ENCODE data around the gene RAG1.
A peak's percentile ranks its signal among the peaks of the same experiment; 100 is the strongest.

RAG1 gene

DNA sequence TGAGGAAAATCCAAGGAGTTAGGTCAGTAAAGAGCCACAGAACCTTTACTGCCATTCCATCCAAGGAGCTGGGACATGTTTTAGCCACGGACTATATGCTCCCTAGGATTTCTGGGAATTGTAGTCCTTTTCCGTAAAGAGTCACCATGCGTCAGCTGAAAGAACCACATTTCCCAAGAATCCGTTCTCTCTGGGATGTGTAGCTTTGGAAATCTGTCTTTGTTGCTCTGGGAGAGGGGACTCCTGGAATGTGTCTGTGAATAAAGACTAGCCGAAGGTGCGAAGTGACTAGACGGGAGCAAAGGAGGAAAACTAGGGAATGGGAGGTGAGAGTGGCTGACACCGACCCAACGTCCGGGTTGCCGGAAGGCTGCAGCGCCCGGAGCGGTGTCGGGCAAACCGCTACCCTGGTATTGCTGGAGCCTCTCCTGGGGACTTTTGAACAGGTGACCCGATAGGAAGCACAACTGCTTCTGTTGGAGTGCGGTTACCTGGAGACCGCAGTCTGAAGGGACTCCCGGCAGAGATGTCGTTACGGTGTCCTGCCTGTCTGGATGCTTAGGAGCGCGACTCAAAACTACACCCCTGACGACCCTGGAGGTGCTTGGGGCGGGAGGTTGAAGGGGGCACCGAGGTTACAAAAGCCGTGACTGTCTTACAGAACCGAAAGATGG, 26.6 kb downstream of the RAG1 start, which contains the start of gene IFTAP:
Gene IFTAP, plus strand, starts transcription at position 187 of the 674 bp plus-strand sequence. CDS start 15,602 bp downstream, outside the sequence.
- Histone ChIP-seq H3K27me3 (ENCODE audit: control insufficient read depth, insufficient read depth, low read length) (peaks cover 10% of the 10 kb centered on the region), H3K4me3 (ENCODE audit: low read depth, low read length) (peak within 1 kb of the TSS; percentile 75), H3K9me3 (ENCODE audit: control insufficient read depth, insufficient read depth, low read length) (no peaks in the 10 kb centered on the region), H3K4me1 (ENCODE audit: control insufficient read depth, insufficient read depth, low read length) (no peaks in the 10 kb centered on the region), H3K36me3 (ENCODE audit: control insufficient read depth, insufficient read depth, low read length) (no peaks in the 10 kb centered on the region), H3K9ac (ENCODE audit: low read depth, low read length) (no peak within 1 kb of the TSS)

- H3K9ac ChIP-seq (ENCODE audit: low read depth, low read length), result no peak overlapping the region
- H3K4me1 ChIP-seq (ENCODE audit: control insufficient read depth, insufficient read depth, low read length), result no peaks in the 10 kb centered on the region
- H3K27me3 ChIP-seq (ENCODE audit: control insufficient read depth, insufficient read depth, low read length), result no peaks in the 10 kb centered on the region
- H3K4me3 ChIP-seq (ENCODE audit: low read depth, low read length), result no peak overlapping the region
- H3K36me3 ChIP-seq (ENCODE audit: control insufficient read depth, insufficient read depth, low read length), result no peaks in the 10 kb centered on the region
- H3K9me3 ChIP-seq (ENCODE audit: control insufficient read depth, insufficient read depth, low read length), result no peaks in the 10 kb centered on the region
These were observed 29.1 kb downstream of the RAG1 start for GRCh38 chr11:36596880-36597279.

- no peaks in the 10 kb centered on the region for H3K4me1 ChIP-seq (ENCODE audit: control insufficient read depth, insufficient read depth, low read length)
- H3K9ac ChIP-seq (ENCODE audit: low read depth, low read length), result no peak within 1 kb of the TSS
- H3K9me3 ChIP-seq (ENCODE audit: control insufficient read depth, insufficient read depth, low read length), result no peaks in the 10 kb centered on the region
- no peaks in the 10 kb centered on the region for H3K27me3 ChIP-seq (ENCODE audit: control insufficient read depth, insufficient read depth, low read length)
- no peaks in the 10 kb centered on the region for H3K36me3 ChIP-seq (ENCODE audit: control insufficient read depth, insufficient read depth, low read length)
- no peak within 1 kb of the TSS for H3K4me3 ChIP-seq (ENCODE audit: low read depth, low read length)
These were observed 30.2 kb downstream of the RAG1 start, which contains the start of gene RAG2 for GRCh38 chr11:36598051-36598450. TSS of gene RAG2 (minus strand) at chr11:36598236. CDS start at chr11:36594168, 4,068 bp downstream.

- H3K4me1 ChIP-seq (ENCODE audit: control insufficient read depth, insufficient read depth, low read length), result no peaks in the 10 kb centered on the region
- H3K36me3 ChIP-seq (ENCODE audit: control insufficient read depth, insufficient read depth, low read length), result no peaks in the 10 kb centered on the region
- H3K9ac ChIP-seq (ENCODE audit: low read depth, low read length), result no peak overlapping the region
- H3K27me3 ChIP-seq (ENCODE audit: control insufficient read depth, insufficient read depth, low read length), result no peaks in the 10 kb centered on the region
- no peaks in the 10 kb centered on the region for H3K9me3 ChIP-seq (ENCODE audit: control insufficient read depth, insufficient read depth, low read length)
- no peak overlapping the region for H3K4me3 ChIP-seq (ENCODE audit: low read depth, low read length)
These were observed 32.4 kb downstream of the RAG1 start for GRCh38 chr11:36600180-36600579.

DNA sequence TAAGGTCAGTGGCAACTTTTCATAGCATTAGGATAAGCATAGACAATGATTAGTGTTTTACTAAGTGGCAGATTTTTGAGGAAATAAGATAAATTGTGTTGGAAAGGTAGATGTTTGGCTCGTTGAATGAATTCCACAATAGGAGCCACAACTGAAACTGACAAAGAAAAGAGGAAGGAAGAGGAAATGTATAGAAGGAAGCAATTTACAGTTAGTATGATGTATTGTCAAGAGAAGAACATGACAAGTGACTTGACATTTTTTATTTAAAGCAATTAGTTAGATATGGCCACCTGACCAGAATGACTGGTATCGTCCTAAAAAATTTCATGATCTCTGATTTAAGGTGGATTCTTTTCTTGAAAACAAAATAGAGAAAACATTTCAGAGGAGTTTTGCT, 33.3 kb downstream of the RAG1 start:
- no peaks in the 10 kb centered on the region for H3K36me3 ChIP-seq (ENCODE audit: control insufficient read depth, insufficient read depth, low read length)
- no peak overlapping the region for H3K9ac ChIP-seq (ENCODE audit: low read depth, low read length)
- no peaks in the 10 kb centered on the region for H3K9me3 ChIP-seq (ENCODE audit: control insufficient read depth, insufficient read depth, low read length)
- H3K4me3 ChIP-seq (ENCODE audit: low read depth, low read length), result no peak overlapping the region
- H3K27me3 ChIP-seq (ENCODE audit: control insufficient read depth, insufficient read depth, low read length), result no peaks in the 10 kb centered on the region
- H3K4me1 ChIP-seq (ENCODE audit: control insufficient read depth, insufficient read depth, low read length), result no peaks in the 10 kb centered on the region

DNA sequence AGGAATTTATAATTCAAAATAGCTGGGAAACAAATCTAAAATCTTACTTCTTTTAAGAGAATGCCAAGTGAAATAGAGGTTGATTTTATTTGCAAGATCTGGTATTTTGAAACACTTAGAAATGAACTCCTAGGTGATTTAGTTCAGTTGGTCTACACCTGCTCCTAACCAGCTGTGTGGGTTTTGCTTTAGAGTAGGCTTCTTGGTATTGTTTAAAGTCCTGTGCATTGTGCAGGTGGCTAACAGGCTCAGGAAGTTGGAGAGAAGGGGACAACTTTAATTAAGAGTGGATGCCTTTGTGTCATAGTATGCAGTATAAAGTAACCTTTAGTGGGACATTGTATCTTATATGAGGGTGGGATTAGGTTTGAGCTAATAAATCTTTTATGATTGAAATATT, 34.3 kb downstream of the RAG1 start:
- H3K36me3 ChIP-seq (ENCODE audit: control insufficient read depth, insufficient read depth, low read length), result no peaks in the 10 kb centered on the region
- H3K4me1 ChIP-seq (ENCODE audit: control insufficient read depth, insufficient read depth, low read length), result no peaks in the 10 kb centered on the region
- no peaks in the 10 kb centered on the region for H3K9me3 ChIP-seq (ENCODE audit: control insufficient read depth, insufficient read depth, low read length)
- H3K9ac ChIP-seq (ENCODE audit: low read depth, low read length), result no peak overlapping the region
- H3K27me3 ChIP-seq (ENCODE audit: control insufficient read depth, insufficient read depth, low read length), result no peaks in the 10 kb centered on the region
- no peak overlapping the region for H3K4me3 ChIP-seq (ENCODE audit: low read depth, low read length)

GRCh38 chr11:36605221-36606216, 37.7 kb downstream of the RAG1 start:
- H3K9me3 ChIP-seq (ENCODE audit: control insufficient read depth, insufficient read depth, low read length), result no peaks in the 10 kb centered on the region
- H3K4me1 ChIP-seq (ENCODE audit: control insufficient read depth, insufficient read depth, low read length), result no peaks in the 10 kb centered on the region
- no peaks in the 10 kb centered on the region for H3K36me3 ChIP-seq (ENCODE audit: control insufficient read depth, insufficient read depth, low read length)
- no peak overlapping the region for H3K9ac ChIP-seq (ENCODE audit: low read depth, low read length)
- H3K4me3 ChIP-seq (ENCODE audit: low read depth, low read length), result no peak overlapping the region
- no peaks in the 10 kb centered on the region for H3K27me3 ChIP-seq (ENCODE audit: control insufficient read depth, insufficient read depth, low read length)

GRCh38 chr11:36608491-36609199, 40.8 kb downstream of the RAG1 start:
- Histone ChIP-seq H3K36me3 (ENCODE audit: control insufficient read depth, insufficient read depth, low read length) (no peaks in the 10 kb centered on the region), H3K4me1 (ENCODE audit: control insufficient read depth, insufficient read depth, low read length) (no peaks in the 10 kb centered on the region), H3K27me3 (ENCODE audit: control insufficient read depth, insufficient read depth, low read length) (no peaks in the 10 kb centered on the region), H3K4me3 (ENCODE audit: low read depth, low read length) (no peak overlapping the region), H3K9me3 (ENCODE audit: control insufficient read depth, insufficient read depth, low read length) (no peaks in the 10 kb centered on the region), H3K9ac (ENCODE audit: low read depth, low read length) (no peak overlapping the region)

DNA sequence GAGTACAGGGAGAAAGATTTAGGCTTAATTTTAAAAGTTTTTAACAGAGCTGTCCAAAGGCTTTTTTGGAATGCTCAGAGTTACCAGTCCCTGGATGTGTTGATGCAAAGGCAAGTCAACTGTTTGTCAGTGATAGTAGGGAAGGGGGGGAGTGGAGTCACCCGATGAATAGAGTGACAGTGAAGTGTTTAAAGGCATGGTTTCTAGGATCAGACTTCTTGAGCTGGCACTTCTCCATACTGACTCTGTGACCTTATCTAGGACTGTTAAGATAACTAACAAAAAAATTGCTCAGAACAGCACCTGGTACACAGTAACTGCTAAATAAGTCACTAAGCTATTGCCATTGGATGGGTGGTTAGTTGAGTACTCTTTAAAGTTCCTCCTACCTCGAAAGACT, 41.6 kb downstream of the RAG1 start:
- Histone ChIP-seq H3K9me3 (ENCODE audit: control insufficient read depth, insufficient read depth, low read length) (no peaks in the 10 kb centered on the region), H3K27me3 (ENCODE audit: control insufficient read depth, insufficient read depth, low read length) (no peaks in the 10 kb centered on the region), H3K9ac (ENCODE audit: low read depth, low read length) (no peak overlapping the region), H3K4me3 (ENCODE audit: low read depth, low read length) (no peak overlapping the region), H3K36me3 (ENCODE audit: control insufficient read depth, insufficient read depth, low read length) (no peaks in the 10 kb centered on the region), H3K4me1 (ENCODE audit: control insufficient read depth, insufficient read depth, low read length) (no peaks in the 10 kb centered on the region)

GRCh38 chr11:36615826-36616225, 48.0 kb downstream of the RAG1 start:
- H3K9me3 ChIP-seq (ENCODE audit: control insufficient read depth, insufficient read depth, low read length), result no peaks in the 10 kb centered on the region
- H3K27me3 ChIP-seq (ENCODE audit: control insufficient read depth, insufficient read depth, low read length), result no peaks in the 10 kb centered on the region
- no peaks in the 10 kb centered on the region for H3K4me1 ChIP-seq (ENCODE audit: control insufficient read depth, insufficient read depth, low read length)
- H3K4me3 ChIP-seq (ENCODE audit: low read depth, low read length), result no peak overlapping the region
- no peaks in the 10 kb centered on the region for H3K36me3 ChIP-seq (ENCODE audit: control insufficient read depth, insufficient read depth, low read length)
- no peak overlapping the region for H3K9ac ChIP-seq (ENCODE audit: low read depth, low read length)

DNA sequence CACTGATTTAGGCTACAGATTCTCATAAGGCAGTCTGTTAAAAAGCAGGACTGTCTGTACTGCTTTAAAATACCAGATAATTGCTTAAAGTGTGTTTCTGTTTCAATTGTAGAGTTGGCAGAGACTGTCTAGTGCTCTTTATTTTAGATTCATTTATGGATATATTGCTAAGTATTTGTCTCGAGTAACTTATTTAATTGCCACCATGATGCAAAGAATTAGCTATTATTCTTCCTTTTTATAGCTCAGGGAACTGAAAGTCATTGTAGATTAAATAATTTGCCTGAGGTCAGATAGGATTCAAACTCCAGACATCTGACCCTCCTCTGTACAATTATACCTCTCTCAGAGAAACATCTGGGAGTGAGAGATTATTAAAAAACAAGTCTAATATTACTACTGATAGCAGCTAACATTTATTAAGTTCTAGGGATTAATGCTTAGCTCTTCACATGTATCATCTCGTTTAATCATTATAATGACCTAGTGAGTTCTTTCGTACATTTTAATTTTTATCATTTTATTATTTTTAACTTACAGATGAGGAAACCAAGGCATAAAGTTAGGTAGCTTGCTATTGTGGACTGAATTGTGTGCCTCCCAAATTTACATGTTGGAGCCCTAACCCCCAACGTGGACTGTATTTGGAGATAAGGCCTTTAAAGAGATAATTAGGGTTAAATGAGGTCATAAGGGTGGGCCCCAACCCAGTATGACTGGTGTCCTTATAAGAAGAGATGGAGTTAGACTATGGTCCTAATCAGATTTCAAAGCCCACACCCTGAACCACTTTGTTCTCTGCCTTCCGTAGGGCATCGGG, 49.9 kb downstream of the RAG1 start:
- H3K36me3 ChIP-seq (ENCODE audit: control insufficient read depth, insufficient read depth, low read length), result no peaks in the 10 kb centered on the region
- no peaks in the 10 kb centered on the region for H3K4me1 ChIP-seq (ENCODE audit: control insufficient read depth, insufficient read depth, low read length)
- no peak overlapping the region for H3K4me3 ChIP-seq (ENCODE audit: low read depth, low read length)
- H3K9me3 ChIP-seq (ENCODE audit: control insufficient read depth, insufficient read depth, low read length), result no peaks in the 10 kb centered on the region
- H3K27me3 ChIP-seq (ENCODE audit: control insufficient read depth, insufficient read depth, low read length), result no peaks in the 10 kb centered on the region
- H3K9ac ChIP-seq (ENCODE audit: low read depth, low read length), result no peak overlapping the region
